Neural cell (in vitro differentiated cells): ENCODE measurements around the gene C16orf54. TPM values are rescaled to one million over a fixed set of nuclear protein-coding genes. Genes with fewer than 3 reads are reported as not detected.
"Not testable (repeated sequence)": the region's sequence is repeated elsewhere in the genome, so short reads cannot be mapped to it uniquely, and the experiment has no call there.

Experiments used
- H2AFZ ChIP-seq: fragments of 200-600, 300-800 bp; sonication (generic), shearing (Covaris generic); 2 replicates; pipeline ENCODE4 v1.6.0; 2014; ENCODE audit warnings: low read depth, mild to moderate bottlenecking, antibody characterized with exemption, low read length, moderate library complexity
- H3F3A ChIP-seq: fragments of 200-600 bp; shearing (Covaris generic); 2 replicates; pipeline ENCODE4 v1.6.1; 2016; ENCODE audit warnings: mild to moderate bottlenecking, moderate library complexity, mixed read lengths, antibody characterized with exemption, low read length; ENCODE audit not compliant: insufficient read depth, poor library complexity, severe bottlenecking
- H3K27ac ChIP-seq: fragments of 200-600, 300-800 bp; sonication (generic), shearing (Covaris generic); 2 replicates; pipeline ENCODE4 v1.5.1; 2014; ENCODE audit warnings: mild to moderate bottlenecking, low read length, moderate library complexity
- H3K27me3 ChIP-seq: fragments of 300-800, 200-600 bp; sonication (generic), shearing (Covaris generic); 2 replicates; pipeline ENCODE4 v1.6.0; 2014; ENCODE audit warnings: mild to moderate bottlenecking, low read depth, low read length, moderate library complexity; ENCODE audit not compliant: insufficient read depth
- H3K36me3 ChIP-seq: fragments of 300-800, 200-600 bp; sonication (generic), shearing (Covaris generic); 2 replicates; pipeline ENCODE4 v1.5.1; 2014; ENCODE audit warnings: mild to moderate bottlenecking, antibody characterized with exemption, low read length, moderate library complexity; ENCODE audit not compliant: insufficient read depth
- H3K4me2 ChIP-seq: fragments of 300-800, 200-600 bp; sonication (generic), shearing (Covaris generic); 2 replicates; pipeline ENCODE4 v1.6.0; 2014; ENCODE audit warnings: mild to moderate bottlenecking, low read length
- H3K4me3 ChIP-seq: fragments of 300-800, 200-600 bp; sonication (generic), shearing (Covaris generic); 2 replicates; pipeline ENCODE4 v1.5.1; 2014; ENCODE audit warnings: mild to moderate bottlenecking, low read length, moderate library complexity
- H3K79me2 ChIP-seq: fragments of 200-600 bp; shearing (Covaris generic); replicated peaks from 2 replicates; pipeline ENCODE4 v1.6.0; 2014; ENCODE audit warnings: mild to moderate bottlenecking, low read length, moderate library complexity; ENCODE audit not compliant: insufficient read depth
- H3K9ac ChIP-seq: fragments of 300-800, 200-600 bp; sonication (generic), shearing (Covaris generic); 2 replicates; pipeline ENCODE4 v1.6.1; 2016; ENCODE audit warnings: mild to moderate bottlenecking, low read length, mixed read lengths
- H3K9me2 ChIP-seq: fragments of 200-600 bp; shearing (Covaris generic); 2 replicates; pipeline ENCODE4 v1.6.1; 2016; ENCODE audit warnings: mild to moderate bottlenecking, low read length, mixed read lengths; ENCODE audit not compliant: insufficient read depth
- H3K9me3 ChIP-seq: fragments of 200-600, 300-800 bp; sonication (generic), shearing (Covaris generic); 2 replicates; pipeline ENCODE4 v1.6.1; 2016; ENCODE audit warnings: mild to moderate bottlenecking, mixed run types, low read length, moderate library complexity, mixed read lengths
- H4K20me1 ChIP-seq: fragments of 200-600 bp; shearing (Covaris generic); 2 replicates; pipeline ENCODE4 v1.6.1; 2016; ENCODE audit warnings: mild to moderate bottlenecking, mixed run types; ENCODE audit not compliant: insufficient read depth
- CTCF ChIP-seq: fragments of 450-650 bp; IDR thresholded peaks from 2 replicates; pipeline ENCODE4 v1.5.1; 2014; ENCODE audit warnings: antibody characterized with exemption, mild to moderate bottlenecking, moderate library complexity; ENCODE audit not compliant: poor library complexity, severe bottlenecking
- EP300 ChIP-seq: fragments of 450-650 bp; conservative IDR thresholded peaks from 2 replicates; pipeline ENCODE4 v1.6.1; 2014; ENCODE audit warnings: antibody characterized with exemption, mild to moderate bottlenecking, moderate library complexity; ENCODE audit not compliant: poor library complexity, severe bottlenecking
- EZH2 ChIP-seq: fragments of 200-600, 300-800 bp; shearing (Covaris generic), sonication (generic); IDR thresholded peaks from 2 replicates; pipeline ENCODE4 v1.6.1; 2014; ENCODE audit warnings: antibody characterized with exemption, low read length, borderline replicate concordance, mild to moderate bottlenecking; ENCODE audit not compliant: insufficient read depth, poor library complexity, severe bottlenecking
- MXI1 ChIP-seq: fragments of 450-650 bp; conservative IDR thresholded peaks from 2 replicates; pipeline ENCODE4 v1.6.1; 2014; ENCODE audit warnings: antibody characterized with exemption, mild to moderate bottlenecking; ENCODE audit not compliant: poor library complexity, severe bottlenecking
- POLR2AphosphoS5 ChIP-seq: IDR thresholded peaks from 2 replicates; pipeline ENCODE4 v1.6.1; 2012
- RAD21 ChIP-seq: fragments of 450-650 bp; conservative IDR thresholded peaks from 2 replicates; pipeline ENCODE4 v1.6.1; 2014; ENCODE audit warnings: antibody characterized with exemption, mild to moderate bottlenecking, moderate library complexity
- REST ChIP-seq: IDR thresholded peaks from 2 replicates; pipeline ENCODE4 v1.6.1; 2012; ENCODE audit warnings: borderline replicate concordance
- SMC3 ChIP-seq: fragments of 450-650 bp; conservative IDR thresholded peaks from 2 replicates; pipeline ENCODE4 v1.6.1; 2014; ENCODE audit warnings: antibody characterized with exemption, mild to moderate bottlenecking, moderate library complexity; ENCODE audit not compliant: poor library complexity
- TAF1 ChIP-seq: IDR thresholded peaks from 2 replicates; pipeline ENCODE4 v1.6.1; 2012; ENCODE audit warnings: low read depth
- polyA plus RNA-seq: library from polyadenylated mRNA; depleted of rRNA; stranded (reverse); fragments of >200 nt; gene quantifications from 2 replicates; pipeline ENCODE4 v1.2.3, GENCODE V29; 2014

Gene C16orf54
- polyA plus RNA-seq, 1 donor from 2014 or later, result not detected

- no peak for TF ChIP-seq REST
- peak; percentile 99 for TF ChIP-seq MXI1
- TF ChIP-seq EZH2, result no peak
- TF ChIP-seq POLR2AphosphoS5, result peak; percentile 65
- no peak for TF ChIP-seq TAF1
- peak; percentile 79 for TF ChIP-seq SMC3
- peak; percentile 62 for TF ChIP-seq EP300
- peak; percentile 98 for TF ChIP-seq CTCF
- peak; percentile 84 for TF ChIP-seq RAD21
- no peaks in the 10 kb centered on the region for H3K9me2 ChIP-seq
- H3K9me3 ChIP-seq, result no peaks in the 10 kb centered on the region
- H3K27ac ChIP-seq, result peak within 1 kb of the TSS; percentile 72
- H3F3A ChIP-seq, result no peaks in the 10 kb centered on the region
- no peaks in the 10 kb centered on the region for H3K36me3 ChIP-seq
- H4K20me1 ChIP-seq, result no peaks in the 10 kb centered on the region
- no peaks in the 10 kb centered on the region for H3K27me3 ChIP-seq
- H3K4me2 ChIP-seq, result peak within 1 kb of the TSS; percentile 49
- H3K79me2 ChIP-seq, result peaks cover 42% of the 10 kb centered on the region
- peak within 1 kb of the TSS; percentile 84 for H3K4me3 ChIP-seq
- peak within 1 kb of the TSS; percentile 67 for H3K9ac ChIP-seq
- H2AFZ ChIP-seq, result peak within 1 kb of the TSS; percentile 53
Observed at GRCh38 chr16:29790183-29790948, 44.6 kb upstream of the C16orf54 start, which contains the start of gene KIF22. Gene KIF22 (plus strand): TSS chr16:29790751. CDS start chr16:29790760, 9 bp downstream.

- H3K9me2 ChIP-seq, result no peaks in the 10 kb centered on the region
- no peak for TF ChIP-seq EZH2
- TF ChIP-seq REST, result no peak
- no peak for TF ChIP-seq MXI1
- TF ChIP-seq RAD21, result no peak
- TF ChIP-seq POLR2AphosphoS5, result no peak
- TF ChIP-seq EP300, result no peak
- peak overlapping the region; percentile 84 for H3K4me3 ChIP-seq
- H3K27ac ChIP-seq, result peak overlapping the region; percentile 72
- no peaks in the 10 kb centered on the region for H3K27me3 ChIP-seq
- H3K4me2 ChIP-seq, result peak overlapping the region; percentile 49
- no peaks in the 10 kb centered on the region for H3F3A ChIP-seq
- H3K79me2 ChIP-seq, result peaks cover 37% of the 10 kb centered on the region
- peak overlapping the region; percentile 53 for H2AFZ ChIP-seq
- H3K36me3 ChIP-seq, result no peaks in the 10 kb centered on the region
- peak overlapping the region; percentile 67 for H3K9ac ChIP-seq
- no peaks in the 10 kb centered on the region for H4K20me1 ChIP-seq
- H3K9me3 ChIP-seq, result no peaks in the 10 kb centered on the region
Observed at GRCh38 chr16:29789775-29790182, 44.0 kb upstream of the C16orf54 start.

GRCh38 chr16:29787155-29787554 lies 41.4 kb upstream of the C16orf54 start:
- H4K20me1 ChIP-seq, H3K9ac ChIP-seq: not testable (repeated sequence)

More at GRCh38 chr16:29787155-29787554, 41.4 kb upstream of the C16orf54 start:
- not testable (repeated sequence) for H3K27me3 ChIP-seq, H3F3A ChIP-seq, H3K4me3 ChIP-seq, H3K27ac ChIP-seq, H2AFZ ChIP-seq, H3K36me3 ChIP-seq, H3K4me2 ChIP-seq, H3K9me2 ChIP-seq, H3K9me3 ChIP-seq
- H3K79me2 ChIP-seq, result peaks cover 14% of the 10 kb centered on the region
